Epithelial cell of esophagus (primary cell): Measurements from ENCODE around the gene HSD17B11.
"Not testable (repeated sequence)": the region's sequence is repeated elsewhere in the genome, so short reads cannot be mapped to it uniquely, and the experiment has no call there.

Experiments
- DNase-seq: peaks from one replicate; pipeline ENCODE4 v3.0.0; 2010; ENCODE audit warnings: low read depth
- H3K4me3 ChIP-seq: 2 replicates; pipeline ENCODE4 v1.5.1; 2011; ENCODE audit warnings: mild to moderate bottlenecking, low read length, control low read depth
- CTCF ChIP-seq: IDR thresholded peaks from 2 replicates; pipeline ENCODE4 v1.5.1; 2011; ENCODE audit warnings: low read depth, mild to moderate bottlenecking, low read length, control low read depth, inconsistent platforms; ENCODE audit not compliant: insufficient read depth; ENCODE audit errors: missing control alignments

HSD17B11 gene

GRCh38 chr4:87405211-87405820, 14.3 kb upstream of the HSD17B11 start:
- no peak for DNase-seq

GRCh38 chr4:87403732-87404131, 12.7 kb upstream of the HSD17B11 start:
- DNase-seq = not testable (repeated sequence)

More at GRCh38 chr4:87405211-87405820, 14.3 kb upstream of the HSD17B11 start:
- no peak for TF ChIP-seq CTCF
- no peak overlapping the region for H3K4me3 ChIP-seq

GRCh38 chr4:87399954-87400353, 9.0 kb upstream of the HSD17B11 start:
- TF ChIP-seq CTCF = no peak
- no peak for DNase-seq
- H3K4me3 ChIP-seq = no peak overlapping the region

More at GRCh38 chr4:87403732-87404131, 12.7 kb upstream of the HSD17B11 start:
- not testable (repeated sequence) for H3K4me3 ChIP-seq

GRCh38 chr4:87399148-87399547, 8.2 kb upstream of the HSD17B11 start:
- DNase-seq = no peak
- TF ChIP-seq CTCF = no peak

GRCh38 chr4:87395851-87396250, 4.9 kb upstream of the HSD17B11 start:
- not testable (repeated sequence) for DNase-seq, H3K4me3 ChIP-seq

More at GRCh38 chr4:87399148-87399547, 8.2 kb upstream of the HSD17B11 start:
- H3K4me3 ChIP-seq = no peak overlapping the region

- not testable (repeated sequence) for DNase-seq
Measured at GRCh38 chr4:87395073-87395472, 4.1 kb upstream of the HSD17B11 start.

GRCh38 chr4:87392183-87392582, 1.2 kb upstream of the HSD17B11 start:
- DNase-seq = no peak
- TF ChIP-seq CTCF = no peak
- H3K4me3 ChIP-seq = no peak overlapping the region

More at GRCh38 chr4:87395073-87395472, 4.1 kb upstream of the HSD17B11 start:
- not testable (repeated sequence) for H3K4me3 ChIP-seq

- no peak for TF ChIP-seq CTCF
- H3K4me3 ChIP-seq = peak overlapping the region; percentile 76
- no peak for DNase-seq
Measured at GRCh38 chr4:87391576-87392054, 627 bp upstream of the HSD17B11 start.
